Trophoblast cell (in vitro differentiated cells and primary cell): Measurements from ENCODE around the gene ASIC5.

Source experiments
- DNase-seq, 2 donors: peaks; one replicate each; pipeline ENCODE4 v3.0.0-alpha.2; 2016
- H2AFZ ChIP-seq: 2 replicates; pipeline ENCODE4 v1.6.1; 2013; ENCODE audit warnings: low read length, moderate library complexity, mild to moderate bottlenecking; ENCODE audit not compliant: insufficient read depth, poor library complexity
- H2AK5ac ChIP-seq: 2 replicates; pipeline ENCODE4 v1.6.1; 2013; ENCODE audit warnings: mild to moderate bottlenecking, low read length
- H2BK120ac ChIP-seq: 2 replicates; pipeline ENCODE4 v1.6.1; 2013; ENCODE audit warnings: low read length, mild to moderate bottlenecking, moderate library complexity; ENCODE audit not compliant: insufficient read depth, poor library complexity
- H2BK12ac ChIP-seq: 2 replicates; pipeline ENCODE4 v1.6.1; 2013; ENCODE audit warnings: mild to moderate bottlenecking, low read length, moderate library complexity
- H2BK5ac ChIP-seq: 2 replicates; pipeline ENCODE4 v1.6.1; 2013; ENCODE audit warnings: low read length, low read depth, moderate library complexity, mild to moderate bottlenecking; ENCODE audit not compliant: poor library complexity
- H3K14ac ChIP-seq: 2 replicates; pipeline ENCODE4 v1.6.1; 2013; ENCODE audit warnings: mild to moderate bottlenecking, low read length
- H3K18ac ChIP-seq: 2 replicates; pipeline ENCODE4 v1.6.1; 2013; ENCODE audit warnings: mild to moderate bottlenecking, low read length
- H3K23ac ChIP-seq: 2 replicates; pipeline ENCODE4 v1.6.1; 2013; ENCODE audit warnings: low read length
- H3K27ac ChIP-seq: 2 replicates; pipeline ENCODE4 v1.5.1; 2013; ENCODE audit warnings: low read depth, mild to moderate bottlenecking, inconsistent platforms, low read length, moderate library complexity
- H3K27me3 ChIP-seq: 2 replicates; pipeline ENCODE4 v1.6.1; 2013; ENCODE audit warnings: inconsistent platforms, mild to moderate bottlenecking, low read length, moderate library complexity; ENCODE audit not compliant: insufficient read depth
- H3K36me3 ChIP-seq, 2 experiments: 1 replicate in 1 of 2; 2 replicates in 1 of 2; pipeline ENCODE4 v1.6.1; 2013; ENCODE audit warnings: low read length in 2 of 2, mild to moderate bottlenecking in 2 of 2, moderate library complexity in 1 of 2; ENCODE audit not compliant: insufficient read depth in 2 of 2, control insufficient read depth in 1 of 2
- H3K4ac ChIP-seq: 2 replicates; pipeline ENCODE4 v1.6.1; 2013; ENCODE audit warnings: low read depth, mild to moderate bottlenecking, low read length, moderate library complexity
- H3K4me1 ChIP-seq, 2 experiments: 1 replicate in 1 of 2; 2 replicates in 1 of 2; pipeline ENCODE4 v1.6.1; 2013; ENCODE audit warnings: low read length in 2 of 2, mild to moderate bottlenecking in 2 of 2, moderate library complexity in 1 of 2; ENCODE audit not compliant: insufficient read depth in 2 of 2, control insufficient read depth in 1 of 2
- H3K4me2 ChIP-seq: 2 replicates; pipeline ENCODE4 v1.6.1; 2013; ENCODE audit warnings: inconsistent platforms, mild to moderate bottlenecking, low read length, moderate library complexity
- H3K4me3 ChIP-seq: 2 replicates; pipeline ENCODE4 v1.5.1; 2013; ENCODE audit warnings: mild to moderate bottlenecking, low read depth, low read length, inconsistent platforms
- H3K79me1 ChIP-seq: one replicate; pipeline ENCODE4 v1.6.1; 2013; ENCODE audit warnings: low read length
- H3K79me2 ChIP-seq: 2 replicates; pipeline ENCODE4 v1.6.1; 2013; ENCODE audit warnings: low read length, mild to moderate bottlenecking; ENCODE audit not compliant: control insufficient read depth, insufficient read depth, poor library complexity
- H3K9ac ChIP-seq: 2 replicates; pipeline ENCODE4 v1.6.1; 2013; ENCODE audit warnings: mild to moderate bottlenecking, low read length
- H3K9me3 ChIP-seq: 2 replicates; pipeline ENCODE4 v1.6.1; 2013; ENCODE audit warnings: low read depth, mild to moderate bottlenecking, control low read depth, inconsistent platforms, low read length; ENCODE audit not compliant: insufficient read depth
- H4K12ac ChIP-seq: 2 replicates; pipeline ENCODE4 v1.6.1; 2013; ENCODE audit warnings: low read depth, mild to moderate bottlenecking, low read length, moderate library complexity
- H4K8ac ChIP-seq: 2 replicates; pipeline ENCODE4 v1.6.1; 2013; ENCODE audit warnings: low read depth, mild to moderate bottlenecking, low read length, moderate library complexity
- H4K91ac ChIP-seq: one replicate; pipeline ENCODE4 v1.6.1; 2013; ENCODE audit warnings: low read depth, mild to moderate bottlenecking, low read length, moderate library complexity
- WGBS: extraction: QIAGEN DNeasy Blood & Tissue Kit; methylation state at CpG from one replicate; pipeline ENCODE4 v1.1.7; 2013; ENCODE audit warnings: missing lambda C conversion rate; ENCODE audit not compliant: insufficient read length, insufficient coverage; ENCODE audit errors: extremely low coverage; 5-methylcytosine and 5-hydroxymethylcytosine counted together

The ASIC5 gene

DNA sequence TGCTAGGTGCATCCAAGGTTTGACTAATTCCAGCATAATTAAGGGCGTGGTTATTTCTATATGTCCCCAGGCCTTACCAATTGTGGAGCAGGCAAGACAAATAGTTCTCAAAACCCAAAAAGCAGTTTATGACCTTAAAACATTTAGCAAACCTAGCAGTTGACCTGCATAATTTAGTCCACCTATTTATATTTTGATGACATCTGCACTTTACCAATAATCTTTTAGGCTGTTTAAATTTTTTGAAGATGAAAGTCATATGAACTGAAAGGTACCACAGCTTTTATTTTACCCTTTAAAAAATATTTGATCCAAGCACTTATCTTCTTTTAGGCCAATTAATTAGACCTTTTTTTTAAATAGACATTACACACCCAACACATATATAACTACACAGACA is 9.8 kb upstream of the ASIC5 start:
- no peak overlapping the region for H2AFZ ChIP-seq
- H3K4me3 ChIP-seq = no peak overlapping the region
- no peak overlapping the region for H2BK5ac ChIP-seq
- no peaks in the 10 kb centered on the region for H3K79me1 ChIP-seq
- no peak overlapping the region for H3K4ac ChIP-seq
- no peak overlapping the region for H4K8ac ChIP-seq
- H2BK12ac ChIP-seq = no peak overlapping the region
- no peak overlapping the region for H3K27ac ChIP-seq
- no CpG with 5 or more reads among the region's 1 CpG for WGBS
- H3K18ac ChIP-seq = no peak overlapping the region
- H4K12ac ChIP-seq = no peak overlapping the region
- no peaks in the 10 kb centered on the region for H3K79me2 ChIP-seq
- H3K23ac ChIP-seq = no peak overlapping the region
- H2BK120ac ChIP-seq = no peak overlapping the region
- DNase-seq = no peak
- H3K9ac ChIP-seq = no peak overlapping the region
- no peak overlapping the region for H3K4me2 ChIP-seq
- no peaks in the 10 kb centered on the region for H3K36me3 ChIP-seq
- no peak overlapping the region for H2AK5ac ChIP-seq
- no peak overlapping the region for H3K14ac ChIP-seq
- H3K4me1 ChIP-seq = no peaks in the 10 kb centered on the region
- H4K91ac ChIP-seq = no peak overlapping the region
- H3K9me3 ChIP-seq = peaks cover 2% of the 10 kb centered on the region
- no peaks in the 10 kb centered on the region for H3K27me3 ChIP-seq

DNA sequence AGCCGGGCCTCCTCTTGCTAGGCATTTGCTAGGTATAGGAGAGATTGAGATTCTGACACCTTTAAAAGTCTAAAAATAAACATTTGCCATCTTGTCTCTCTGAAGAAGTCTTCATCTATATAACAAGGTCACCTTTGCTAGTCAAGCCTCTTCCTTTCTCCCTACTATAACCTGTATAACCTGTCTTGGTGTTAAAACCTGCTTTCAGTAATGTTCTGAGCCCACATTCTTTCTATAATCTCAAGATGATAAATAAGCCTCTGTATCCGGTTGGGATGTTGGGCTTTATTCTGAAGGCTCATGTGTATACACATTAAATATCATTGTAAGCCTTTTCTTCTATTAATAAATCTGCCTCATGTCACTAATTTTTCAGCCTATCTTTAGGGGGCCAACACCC is 10.2 kb downstream of the ASIC5 start:
- Histone ChIP-seq H3K4ac (no peak overlapping the region), H3K4me3 (no peak overlapping the region), H2AFZ (no peak overlapping the region), H3K79me2 (no peaks in the 10 kb centered on the region), H3K14ac (no peak overlapping the region), H4K91ac (no peak overlapping the region), H4K12ac (no peak overlapping the region), H3K4me1 (no peaks in the 10 kb centered on the region), H3K9me3 (no peaks in the 10 kb centered on the region), H2BK5ac (no peak overlapping the region), H3K36me3 (no peaks in the 10 kb centered on the region), H3K27me3 (no peaks in the 10 kb centered on the region), H3K4me2 (no peak overlapping the region), H3K27ac (no peak overlapping the region), H2AK5ac (no peak overlapping the region), H4K8ac (no peak overlapping the region), H2BK120ac (no peak overlapping the region), H3K18ac (no peak overlapping the region), H3K9ac (no peak overlapping the region), H3K79me1 (peaks cover 3% of the 10 kb centered on the region), H2BK12ac (no peak overlapping the region), H3K23ac (no peak overlapping the region)
- no peak for DNase-seq
- WGBS = no CpG with 5 or more reads among the region's 2 CpGs

DNA sequence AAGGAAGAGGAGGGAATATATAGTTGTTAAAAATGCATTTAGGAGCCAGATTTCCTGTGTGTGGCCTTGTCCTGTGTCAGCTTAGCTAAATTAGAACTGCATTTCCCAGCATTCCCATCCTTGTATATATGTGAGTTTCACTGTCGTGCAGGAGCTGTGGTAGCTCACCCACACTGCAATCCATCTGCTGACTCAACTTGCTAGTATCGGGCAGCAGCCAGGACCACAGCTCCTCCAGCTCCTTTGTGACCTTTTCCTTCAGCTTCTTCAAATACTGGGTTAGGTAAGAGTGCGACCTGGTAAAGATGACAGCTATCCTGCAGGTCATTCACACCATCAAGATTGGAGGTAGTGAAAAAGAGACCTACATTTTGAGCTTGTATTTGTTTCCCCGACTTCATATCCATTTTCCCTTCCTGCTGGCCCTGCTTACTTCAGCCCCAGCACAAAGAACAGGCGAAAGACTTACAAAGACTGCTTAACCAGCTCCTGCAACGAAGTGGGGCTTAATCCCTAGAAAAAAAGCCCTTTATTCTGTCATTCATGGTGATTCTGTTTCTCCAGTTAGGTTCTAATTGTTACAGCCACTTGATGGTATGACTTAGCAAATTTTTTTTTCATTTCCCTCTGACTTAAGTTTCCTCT is 11.4 kb downstream of the ASIC5 start:
- no peak for DNase-seq
- Histone ChIP-seq H3K9me3 (no peaks in the 10 kb centered on the region), H2AK5ac (no peak overlapping the region), H4K91ac (no peak overlapping the region), H3K4ac (no peak overlapping the region), H3K4me1 (no peaks in the 10 kb centered on the region), H2BK5ac (no peak overlapping the region), H2BK120ac (no peak overlapping the region), H3K36me3 (no peaks in the 10 kb centered on the region), H3K23ac (no peak overlapping the region), H3K27ac (no peak overlapping the region), H2BK12ac (no peak overlapping the region), H4K8ac (no peak overlapping the region), H3K4me3 (no peak overlapping the region), H3K79me2 (no peaks in the 10 kb centered on the region), H3K27me3 (no peaks in the 10 kb centered on the region), H3K9ac (no peak overlapping the region), H3K18ac (no peak overlapping the region), H3K14ac (no peak overlapping the region), H3K79me1 (peaks cover 3% of the 10 kb centered on the region), H4K12ac (no peak overlapping the region), H2AFZ (no peak overlapping the region), H3K4me2 (no peak overlapping the region)
- no CpG with 5 or more reads among the region's 6 CpGs for WGBS

DNA sequence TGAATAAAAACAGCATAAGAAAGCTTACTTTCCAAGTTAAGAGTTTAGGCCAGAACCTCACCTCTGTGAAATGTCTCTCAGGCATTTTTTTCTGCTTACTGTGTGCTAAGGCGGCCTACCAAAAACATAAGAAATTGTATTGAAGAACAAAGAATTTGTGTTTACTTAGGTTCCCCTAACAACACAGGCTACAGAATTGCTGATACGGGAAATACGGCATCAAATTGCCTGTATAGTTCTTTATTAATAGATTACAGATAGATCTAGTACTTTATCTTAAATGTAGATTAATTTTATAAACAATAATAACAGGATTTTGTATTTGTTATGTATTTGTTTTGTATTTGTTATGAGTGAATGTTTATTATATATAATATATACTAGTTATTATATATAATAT is 12.9 kb downstream of the ASIC5 start:
- Histone ChIP-seq H2BK5ac (no peak overlapping the region), H3K27me3 (no peaks in the 10 kb centered on the region), H4K8ac (no peak overlapping the region), H2AFZ (no peak overlapping the region), H3K4me2 (no peak overlapping the region), H3K79me2 (no peaks in the 10 kb centered on the region), H3K79me1 (peaks cover 3% of the 10 kb centered on the region), H2BK12ac (no peak overlapping the region), H4K91ac (no peak overlapping the region), H3K18ac (no peak overlapping the region), H3K27ac (no peak overlapping the region), H2AK5ac (no peak overlapping the region), H3K14ac (no peak overlapping the region), H2BK120ac (no peak overlapping the region), H3K9me3 (no peaks in the 10 kb centered on the region), H3K23ac (no peak overlapping the region), H3K9ac (no peak overlapping the region), H3K4me3 (no peak overlapping the region), H3K36me3 (no peaks in the 10 kb centered on the region), H3K4ac (no peak overlapping the region), H4K12ac (no peak overlapping the region), H3K4me1 (no peaks in the 10 kb centered on the region)
- DNase-seq = no peak
- WGBS = no CpG with 5 or more reads among the region's 3 CpGs
